Kidney epithelial cell (primary cell): Measurements from ENCODE around the gene ADGRG4. TPM values are rescaled to one million over a fixed set of nuclear protein-coding genes. Genes with fewer than 3 reads are reported as not detected.

Source experiments
- DNase-seq: peaks from one replicate; pipeline ENCODE4 v3.0.0-alpha.2; 2010; ENCODE audit warnings: low read depth
- H3K27me3 ChIP-seq: 2 replicates; pipeline ENCODE4 v1.6.0; 2011; ENCODE audit warnings: low read length; ENCODE audit not compliant: control insufficient read depth, insufficient read depth
- H3K36me3 ChIP-seq: 2 replicates; pipeline ENCODE4 v1.5.1; 2011; ENCODE audit warnings: low read length; ENCODE audit not compliant: control insufficient read depth, insufficient read depth
- H3K4me3 ChIP-seq: 2 replicates; pipeline ENCODE4 v1.5.1; 2011; ENCODE audit warnings: low read depth, mild to moderate bottlenecking, control low read depth, low read length
- CTCF ChIP-seq: IDR thresholded peaks from 2 replicates; pipeline ENCODE4 v1.5.1; 2011; ENCODE audit warnings: mild to moderate bottlenecking, moderate library complexity, low read length, control low read depth, inconsistent platforms; ENCODE audit not compliant: insufficient read depth, poor library complexity, severe bottlenecking
- total RNA-seq: library from RNA; depleted of rRNA; stranded (reverse); fragments of >200 nt; gene quantifications from 2 replicates; pipeline ENCODE4 v1.2.3, GENCODE V29; 2015

The ADGRG4 gene
- total RNA-seq, 1 donor from 2014 or later: not detected

- Histone ChIP-seq H3K4me3 (no peak overlapping the region), H3K27me3 (no peaks in the 10 kb centered on the region), H3K36me3 (no peaks in the 10 kb centered on the region)
- no peak for TF ChIP-seq CTCF
- DNase-seq: no peak
These were observed 6.7 kb downstream of the ADGRG4 start for GRCh38 chrX:136307471-136307870.

GRCh38 chrX:136310411-136310810 lies 9.6 kb downstream of the ADGRG4 start:
- DNase-seq: no peak
- no peaks in the 10 kb centered on the region for H3K27me3 ChIP-seq

GRCh38 chrX:136318156-136318555 lies 17.4 kb downstream of the ADGRG4 start:
- no peak for TF ChIP-seq CTCF
- no peak for DNase-seq
- Histone ChIP-seq H3K27me3 (no peaks in the 10 kb centered on the region), H3K4me3 (no peak overlapping the region), H3K36me3 (no peaks in the 10 kb centered on the region)

More at GRCh38 chrX:136310411-136310810, 9.6 kb downstream of the ADGRG4 start:
- Histone ChIP-seq H3K4me3 (no peak overlapping the region), H3K36me3 (no peaks in the 10 kb centered on the region)
- no peak for TF ChIP-seq CTCF

GRCh38 chrX:136318895-136319597 lies 18.3 kb downstream of the ADGRG4 start:
- H3K36me3 ChIP-seq: no peaks in the 10 kb centered on the region
- no peaks in the 10 kb centered on the region for H3K27me3 ChIP-seq
- H3K4me3 ChIP-seq: no peak overlapping the region
- no peak for TF ChIP-seq CTCF
- DNase-seq: no peak

GRCh38 chrX:136319600-136319999 lies 18.8 kb downstream of the ADGRG4 start:
- no peak overlapping the region for H3K4me3 ChIP-seq
- TF ChIP-seq CTCF: no peak
- no peaks in the 10 kb centered on the region for H3K27me3 ChIP-seq
- no peak for DNase-seq
- no peaks in the 10 kb centered on the region for H3K36me3 ChIP-seq

- DNase-seq: no peak
- Histone ChIP-seq H3K4me3 (no peak overlapping the region), H3K36me3 (no peaks in the 10 kb centered on the region), H3K27me3 (no peaks in the 10 kb centered on the region)
- TF ChIP-seq CTCF: no peak
These were observed 20.8 kb downstream of the ADGRG4 start for GRCh38 chrX:136321532-136321931.
